Sigmoid colon (tissue), 3 donors: ENCODE results near the gene SDK1.

Source experiments
- CTCF ChIP-seq, 4 experiments: fragments of 450-650 bp in 3 of 4; fragments of 200-600 bp in 1 of 4; IDR thresholded peaks; one replicate each; pipeline ENCODE4 v1.5.1; 2016 to 2019; ENCODE audit warnings: antibody characterized with exemption in 4 of 4, mild to moderate bottlenecking in 3 of 4, moderate library complexity in 2 of 4
- POLR2A ChIP-seq, 2 donors: fragments of 450-650 bp; IDR thresholded peaks; one replicate each; pipeline ENCODE4 v1.6.1; 2016; ENCODE audit warnings: antibody characterized with exemption in 2 of 2, mild to moderate bottlenecking in 2 of 2, moderate library complexity in 2 of 2

GRCh38 chr7:3434611-3435010 lies 133.6 kb downstream of the SDK1 start:
- no peak for TF ChIP-seq CTCF (IDR thresholded peaks at IDR 0.05)
- TF ChIP-seq POLR2A (IDR thresholded peaks at IDR 0.05), result no peak
